GM18508 (cell line): ENCODE data around the gene MEF2D.

Experiments used
- ATAC-seq: cut with Tn5 transposase; IDR thresholded peaks from one replicate; pipeline ENCODE4 v1.9.1; 2021; ENCODE audit warnings: moderate number of reproducible peaks; ENCODE audit not compliant: insufficient read depth, unreplicated experiment

The MEF2D gene

GRCh38 chr1:156489935-156490293, 10.7 kb downstream of the MEF2D start:
- no peak for ATAC-seq

- no peak for ATAC-seq
Observed at GRCh38 chr1:156489166-156489934, 11.2 kb downstream of the MEF2D start.

- ATAC-seq, result peak; percentile 46
Observed at GRCh38 chr1:156488566-156489165, 11.9 kb downstream of the MEF2D start.

- ATAC-seq, result no peak
Observed at GRCh38 chr1:156487862-156488261, 12.7 kb downstream of the MEF2D start.

GRCh38 chr1:156486421-156487344, 13.9 kb downstream of the MEF2D start:
- no peak for ATAC-seq

GRCh38 chr1:156485984-156486383, 14.6 kb downstream of the MEF2D start:
- ATAC-seq, result no peak

GRCh38 chr1:156484480-156485058, 16.0 kb downstream of the MEF2D start:
- ATAC-seq, result no peak

GRCh38 chr1:156483397-156483796, 17.2 kb downstream of the MEF2D start:
- ATAC-seq, result no peak

GRCh38 chr1:156482276-156482675, 18.3 kb downstream of the MEF2D start:
- no peak for ATAC-seq

- no peak for ATAC-seq
Observed at GRCh38 chr1:156481527-156481926, 19.0 kb downstream of the MEF2D start.

- ATAC-seq, result no peak
Observed at GRCh38 chr1:156480411-156481192, 20.0 kb downstream of the MEF2D start.

GRCh38 chr1:156480016-156480370, 20.6 kb downstream of the MEF2D start:
- no peak for ATAC-seq

GRCh38 chr1:156479093-156480015, 21.2 kb downstream of the MEF2D start:
- no peak for ATAC-seq

- no peak for ATAC-seq
Observed at GRCh38 chr1:156478250-156478627, 22.3 kb downstream of the MEF2D start.

GRCh38 chr1:156477526-156478249, 22.9 kb downstream of the MEF2D start:
- no peak for ATAC-seq

GRCh38 chr1:156476501-156477298, 23.9 kb downstream of the MEF2D start:
- ATAC-seq, result no peak
